HG03095 (cell line): ENCODE data around the gene FAM200A.
"Not testable (repeated sequence)": the region's sequence is repeated elsewhere in the genome, so short reads cannot be mapped to it uniquely, and the experiment has no call there.

Source experiments
- ATAC-seq: cut with Tn5 transposase; IDR thresholded peaks from one replicate; pipeline ENCODE4 v1.9.1; 2021; ENCODE audit warnings: moderate library complexity; ENCODE audit not compliant: unreplicated experiment

FAM200A gene

GRCh38 chr7:99504603-99505323, 47.2 kb downstream of the FAM200A start, which contains the start of gene ZKSCAN5:
Gene ZKSCAN5, plus strand, starts transcription at chr7:99504662. Its CDS starts 1,383 bp downstream, at chr7:99506045.
- ATAC-seq = peak; percentile 81

DNA sequence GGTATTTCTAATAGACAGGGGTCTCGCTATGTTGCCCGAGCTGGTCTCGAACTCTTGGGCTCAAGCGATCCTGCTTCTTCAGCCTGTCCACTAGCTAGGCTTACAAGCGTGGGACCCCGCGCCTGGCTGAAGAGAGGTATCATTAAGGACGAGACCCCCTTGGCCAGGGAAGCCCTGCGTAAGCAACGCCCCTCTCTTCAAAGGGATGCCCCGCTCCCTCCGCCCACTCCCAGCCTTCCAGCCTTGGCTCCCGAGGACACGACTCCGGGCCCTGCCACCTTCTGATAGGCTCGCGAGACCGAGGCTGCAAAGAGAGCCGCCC, 47.7 kb downstream of the FAM200A start:
- no peak for ATAC-seq

GRCh38 chr7:99501236-99501635, 50.7 kb downstream of the FAM200A start:
- not testable (repeated sequence) for ATAC-seq

- ATAC-seq = no peak
These were observed 51.3 kb downstream of the FAM200A start for GRCh38 chr7:99500637-99501009.

- ATAC-seq = peak; percentile 38
These were observed 51.9 kb downstream of the FAM200A start, which contains the start of gene ZNF394 for GRCh38 chr7:99499721-99500636. Gene ZNF394, minus strand, starts transcription at chr7:99500281. Its CDS starts 188 bp downstream, at chr7:99500093.

DNA sequence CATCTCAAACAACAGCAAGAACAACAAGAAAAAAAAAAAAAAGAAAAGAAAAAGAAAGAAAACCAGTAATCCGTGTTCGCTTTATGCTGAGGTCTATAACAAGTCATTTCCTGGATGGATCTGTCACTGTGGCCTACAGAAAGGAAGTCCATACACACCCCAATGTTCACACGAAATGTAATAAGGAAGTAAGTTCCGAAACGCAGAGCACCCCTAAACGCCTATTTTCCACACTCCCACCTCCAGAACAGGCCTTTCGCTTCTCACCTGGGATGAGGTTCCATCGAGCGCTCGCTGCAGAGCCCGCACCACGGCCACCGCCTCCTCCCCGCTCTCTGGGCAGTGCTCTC, 52.6 kb downstream of the FAM200A start:
- peak; percentile 18 for ATAC-seq

- no peak for ATAC-seq
These were observed 53.4 kb downstream of the FAM200A start for GRCh38 chr7:99498546-99498944.

- no peak for ATAC-seq
These were observed 54.0 kb downstream of the FAM200A start for GRCh38 chr7:99497766-99498545.
